H1 (cell line): ENCODE measurements around the gene NOX5. TPM values are rescaled to one million over a fixed set of nuclear protein-coding genes. Genes with fewer than 3 reads are reported as not detected.

Source experiments
- BRCA1 ChIP-seq: IDR thresholded peaks from 2 replicates; pipeline ENCODE4 v1.6.1; 2012; ENCODE audit warnings: low read depth, low read length, improper control_type of control experiment
- CBX8 ChIP-seq: fragments of 300-800, 300-1000 bp; sonication (generic); IDR thresholded peaks from 2 replicates; pipeline ENCODE4 v1.7.1; 2016; ENCODE audit warnings: low read depth, low read length, borderline replicate concordance
- CEBPB ChIP-seq: IDR thresholded peaks from 2 replicates; pipeline ENCODE4 v1.6.1; 2012; ENCODE audit warnings: low read depth, low read length
- CTBP2 ChIP-seq: IDR thresholded peaks from 2 replicates; pipeline ENCODE4 v1.7.0; 2011; ENCODE audit warnings: borderline replicate concordance, mild to moderate bottlenecking, moderate library complexity, mixed read lengths, low read length; ENCODE audit not compliant: insufficient read depth, insufficient read length
- EGR1 ChIP-seq: IDR thresholded peaks from 2 replicates; pipeline ENCODE4 v1.6.1; 2011; ENCODE audit warnings: low read depth, low read length, borderline replicate concordance
- FOSL1 ChIP-seq: IDR thresholded peaks from 2 replicates; pipeline ENCODE4 v1.6.1; 2011; ENCODE audit warnings: mild to moderate bottlenecking, low read depth, low read length, moderate library complexity; ENCODE audit not compliant: insufficient read depth
- GABPA ChIP-seq: IDR thresholded peaks from 2 replicates; pipeline ENCODE4 v1.6.1; 2011; ENCODE audit warnings: mild to moderate bottlenecking, low read length, moderate library complexity, borderline replicate concordance; ENCODE audit not compliant: insufficient read depth
- GTF2F1 ChIP-seq: IDR thresholded peaks from 2 replicates; pipeline ENCODE4 v1.6.1; 2012; ENCODE audit warnings: low read depth, low read length, improper control_type of control experiment, borderline replicate concordance
- JUND ChIP-seq: IDR thresholded peaks from 2 replicates; pipeline ENCODE4 v1.6.1; 2011; ENCODE audit warnings: mild to moderate bottlenecking, improper control_type of control experiment, low read length
- KDM5A ChIP-seq: fragments of 200-600 bp; IDR thresholded peaks from 2 replicates; pipeline ENCODE4 v1.7.1; 2012; ENCODE audit warnings: mild to moderate bottlenecking, low read length, inconsistent platforms, mixed read lengths
- MAFK ChIP-seq: IDR thresholded peaks from 2 replicates; pipeline ENCODE4 v1.6.1; 2012; ENCODE audit warnings: low read depth, mild to moderate bottlenecking, improper control_type of control experiment, low read length
- POLR2AphosphoS5 ChIP-seq: IDR thresholded peaks from 2 replicates; pipeline ENCODE4 v1.6.1; 2011; ENCODE audit warnings: low read depth, low read length
- RNF2 ChIP-seq: fragments of 200-900, 300-1000 bp; sonication (generic); IDR thresholded peaks from 2 replicates; pipeline ENCODE4 v1.7.1; 2016; ENCODE audit warnings: borderline replicate concordance, low read depth, mild to moderate bottlenecking, antibody characterized with exemption, low read length; ENCODE audit not compliant: poor library complexity, severe bottlenecking; ENCODE audit errors: missing control alignments
- SIN3A ChIP-seq, 2 experiments: IDR thresholded peaks in 1 of 2; conservative IDR thresholded peaks in 1 of 2; 2 replicates each; pipeline ENCODE4 v1.6.1; 2011 to 2012; ENCODE audit warnings: low read length in 2 of 2, improper control_type of control experiment in 1 of 2, low read depth in 1 of 2, mild to moderate bottlenecking in 1 of 2
- SUZ12 ChIP-seq: fragments of 200-600 bp; sonication (generic); IDR thresholded peaks from 2 replicates; pipeline ENCODE4 v1.6.1; 2012; ENCODE audit warnings: mild to moderate bottlenecking, inconsistent platforms, low read length, moderate library complexity, mixed read lengths
- TAF7 ChIP-seq: optimal IDR thresholded peaks from 2 replicates; pipeline ENCODE3; 2011; ENCODE audit warnings: low read depth, mild to moderate bottlenecking, inconsistent platforms, low read length, moderate library complexity, borderline replicate concordance
- TEAD4 ChIP-seq: IDR thresholded peaks from 2 replicates; pipeline ENCODE4 v1.6.1; 2012; ENCODE audit warnings: low read depth, low read length, inconsistent platforms, mixed read lengths
- YY1 ChIP-seq: IDR thresholded peaks from 2 replicates; pipeline ENCODE4 v1.6.1; 2011; ENCODE audit warnings: low read depth, mild to moderate bottlenecking, low read length
- polyA plus RNA-seq, 7 experiments: library from polyadenylated mRNA; depleted of rRNA in 3 of 7; stranded (reverse) in 5 of 7; unstranded in 2 of 7; fragments of >200 nt in 5 of 7; fragments of 200-250 nt in 2 of 7; gene quantifications; 1 replicate in 5 of 7; 2 replicates in 1 of 7; 4 replicates in 1 of 7; pipeline versions ENCODE4 v1.2.1 to v1.2.3, GENCODE V29; 2011 to 2013; ENCODE audit warnings: missing spikeins in 2 of 7, mixed read lengths in 2 of 7
- total RNA-seq: library from RNA; stranded (reverse); fragmentation: NEBNext Ultra II Directional; extraction: Animal tissue kit (Norgen Biotek cat#: 25700); gene quantifications from 2 replicates; pipeline ENCODE4 v1.2.1, GENCODE V29; 2021
- TF ChIP-seq, protein P1 (sequence below): IDR thresholded peaks from 2 replicates; pipeline ENCODE4 v1.6.1; 2012; ENCODE audit warnings: inconsistent platforms
- TF ChIP-seq, protein P2 (sequence below), 3 experiments: IDR thresholded peaks; 1 replicate in 2 of 3; 2 replicates in 1 of 3; pipeline versions ENCODE4 v1.5.1 to v1.6.1; 2011; ENCODE audit warnings: low read length in 3 of 3, mild to moderate bottlenecking in 3 of 3, inconsistent platforms in 2 of 3, low read depth in 1 of 3, moderate library complexity in 1 of 3; ENCODE audit not compliant: insufficient read depth in 1 of 3; ENCODE audit errors: control extremely low read depth in 1 of 3

Gene NOX5
- total and polyA plus RNA-seq, 2 of the 8 experiments (the other 6 are each of a cell fraction or from before 2014, with no cell fraction given): under 0.01 TPM; not detected in 1

DNA sequence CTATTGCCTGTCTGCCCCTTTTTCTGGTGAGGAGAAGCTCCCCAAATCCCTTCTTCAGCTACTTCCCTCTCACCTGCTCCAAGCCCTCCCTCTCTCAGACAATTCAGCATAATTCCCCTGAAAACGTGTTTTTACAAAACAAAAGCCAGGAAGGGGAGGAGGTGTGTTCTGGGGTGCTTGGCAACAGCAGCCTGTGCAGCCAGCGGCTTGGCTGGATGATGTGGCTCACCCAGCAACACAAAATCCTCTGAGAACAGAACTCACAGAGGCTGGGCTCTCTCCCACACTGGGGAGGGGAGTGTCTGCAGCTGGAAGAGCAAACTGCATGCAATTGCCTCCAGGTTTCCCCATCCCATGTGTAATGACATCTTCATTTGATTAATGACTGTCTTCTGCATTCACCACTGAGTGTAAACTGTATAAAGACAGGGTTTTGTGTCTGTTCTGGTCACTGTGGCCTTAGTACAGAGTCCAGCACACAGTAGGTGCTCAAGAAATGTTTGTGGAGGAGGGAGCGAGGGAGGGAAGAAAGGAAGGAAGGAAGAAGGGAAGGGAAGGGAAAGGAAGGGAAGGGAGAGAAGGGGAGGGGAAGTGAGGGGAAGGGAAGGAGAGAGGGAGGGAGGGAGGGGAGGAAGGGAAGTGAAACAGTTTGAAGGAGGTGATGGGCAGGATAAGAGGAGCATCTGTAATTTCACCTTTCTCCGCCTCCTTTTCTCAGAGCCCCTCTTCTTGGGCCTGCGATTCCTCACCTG, 75.9 kb downstream of the NOX5 start (continued):
- no peak for TF ChIP-seq TEAD4
- TF ChIP-seq CEBPB: no peak
- no peak for TF ChIP-seq FOSL1
- no peak; the same call in 1 of the 2 replicates for TF ChIP-seq MAFK
- TF ChIP-seq CTBP2: peak; percentile 79
- TF ChIP-seq BRCA1: no peak
- TF ChIP-seq JUND: no peak
- no peak for TF ChIP-seq TAF7
- TF ChIP-seq EGR1: peak; percentile 58; the same call in 1 of the 2 replicates
- no peak for TF ChIP-seq RNF2
- TF ChIP-seq, protein P1, sequence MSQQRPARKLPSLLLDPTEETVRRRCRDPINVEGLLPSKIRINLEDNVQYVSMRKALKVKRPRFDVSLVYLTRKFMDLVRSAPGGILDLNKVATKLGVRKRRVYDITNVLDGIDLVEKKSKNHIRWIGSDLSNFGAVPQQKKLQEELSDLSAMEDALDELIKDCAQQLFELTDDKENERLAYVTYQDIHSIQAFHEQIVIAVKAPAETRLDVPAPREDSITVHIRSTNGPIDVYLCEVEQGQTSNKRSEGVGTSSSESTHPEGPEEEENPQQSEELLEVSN: no peak
- no peak for TF ChIP-seq CBX8
- TF ChIP-seq KDM5A: no peak
- TF ChIP-seq, protein P2, sequence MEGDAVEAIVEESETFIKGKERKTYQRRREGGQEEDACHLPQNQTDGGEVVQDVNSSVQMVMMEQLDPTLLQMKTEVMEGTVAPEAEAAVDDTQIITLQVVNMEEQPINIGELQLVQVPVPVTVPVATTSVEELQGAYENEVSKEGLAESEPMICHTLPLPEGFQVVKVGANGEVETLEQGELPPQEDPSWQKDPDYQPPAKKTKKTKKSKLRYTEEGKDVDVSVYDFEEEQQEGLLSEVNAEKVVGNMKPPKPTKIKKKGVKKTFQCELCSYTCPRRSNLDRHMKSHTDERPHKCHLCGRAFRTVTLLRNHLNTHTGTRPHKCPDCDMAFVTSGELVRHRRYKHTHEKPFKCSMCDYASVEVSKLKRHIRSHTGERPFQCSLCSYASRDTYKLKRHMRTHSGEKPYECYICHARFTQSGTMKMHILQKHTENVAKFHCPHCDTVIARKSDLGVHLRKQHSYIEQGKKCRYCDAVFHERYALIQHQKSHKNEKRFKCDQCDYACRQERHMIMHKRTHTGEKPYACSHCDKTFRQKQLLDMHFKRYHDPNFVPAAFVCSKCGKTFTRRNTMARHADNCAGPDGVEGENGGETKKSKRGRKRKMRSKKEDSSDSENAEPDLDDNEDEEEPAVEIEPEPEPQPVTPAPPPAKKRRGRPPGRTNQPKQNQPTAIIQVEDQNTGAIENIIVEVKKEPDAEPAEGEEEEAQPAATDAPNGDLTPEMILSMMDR (IDR thresholded peaks at IDR 0.05; ENCODE audit: control extremely low read depth in 1 of 3, insufficient read depth in 1 of 3, low read depth in 1 of 3, low read length in 3 of 3): no peak
- no peak for TF ChIP-seq GTF2F1
- TF ChIP-seq GABPA: no peak
- peak in 1 of 2 experiments; percentile 38; a peak in 2 of 4 replicates for TF ChIP-seq SIN3A (conservative IDR thresholded peaks at IDR 0.05 in 1 of 2, IDR thresholded peaks at IDR 0.05 in 1 of 2; ENCODE audit: low read depth in 1 of 2, low read length in 2 of 2)
- TF ChIP-seq POLR2AphosphoS5: no peak
- no peak for TF ChIP-seq SUZ12
- TF ChIP-seq YY1: no peak
